HEK293T (cell line): ENCODE results near the gene RAD17.

Experiments used
- ARNT ChIP-seq: fragments of 450-650 bp; IDR thresholded peaks from 2 replicates; pipeline ENCODE4 v1.6.1; 2017; ENCODE audit warnings: mild to moderate bottlenecking
- BHLHE40 ChIP-seq: fragments of 450-650 bp; IDR thresholded peaks from 2 replicates; pipeline ENCODE4 v1.6.1; 2016; ENCODE audit warnings: mild to moderate bottlenecking, moderate library complexity, borderline replicate concordance
- ELF4 ChIP-seq: fragments of 450-650 bp; IDR thresholded peaks from 2 replicates; pipeline ENCODE4 v1.6.1; 2017; ENCODE audit warnings: antibody characterized with exemption
- FOXA1 ChIP-seq: fragments of 450-650 bp; IDR thresholded peaks from 2 replicates; pipeline ENCODE4 v1.6.1; 2016; ENCODE audit warnings: mild to moderate bottlenecking
- FOXK2 ChIP-seq: fragments of 450-650 bp; IDR thresholded peaks from 2 replicates; pipeline ENCODE4 v1.6.1; 2016; ENCODE audit warnings: mild to moderate bottlenecking
- FOXM1 ChIP-seq: fragments of 450-650 bp; IDR thresholded peaks from 2 replicates; pipeline ENCODE4 v1.6.1; 2017; ENCODE audit warnings: mild to moderate bottlenecking, borderline replicate concordance
- HDGF ChIP-seq: fragments of 450-650 bp; IDR thresholded peaks from 2 replicates; pipeline ENCODE4 v1.6.1; 2017; ENCODE audit warnings: antibody characterized with exemption, borderline replicate concordance
- NFRKB ChIP-seq: fragments of 450-650 bp; IDR thresholded peaks from 2 replicates; pipeline ENCODE4 v1.6.1; 2016; ENCODE audit warnings: mild to moderate bottlenecking, moderate library complexity
- SP1 ChIP-seq: fragments of 450-650 bp; IDR thresholded peaks from 2 replicates; pipeline ENCODE4 v1.6.1; 2017
- SUZ12 ChIP-seq: fragments of 450-650 bp; IDR thresholded peaks from 2 replicates; pipeline ENCODE4 v1.6.1; 2016; ENCODE audit warnings: mild to moderate bottlenecking
- TARDBP ChIP-seq: fragments of 450-650 bp; IDR thresholded peaks from 2 replicates; pipeline ENCODE4 v1.6.1; 2016
- ZNF384 ChIP-seq: fragments of 450-650 bp; IDR thresholded peaks from 2 replicates; pipeline ENCODE4 v1.6.1; 2016
- TF ChIP-seq, protein P1 (sequence below): fragments of 450-650 bp; IDR thresholded peaks from 2 replicates; pipeline ENCODE4 v1.6.1; 2016

DNA sequence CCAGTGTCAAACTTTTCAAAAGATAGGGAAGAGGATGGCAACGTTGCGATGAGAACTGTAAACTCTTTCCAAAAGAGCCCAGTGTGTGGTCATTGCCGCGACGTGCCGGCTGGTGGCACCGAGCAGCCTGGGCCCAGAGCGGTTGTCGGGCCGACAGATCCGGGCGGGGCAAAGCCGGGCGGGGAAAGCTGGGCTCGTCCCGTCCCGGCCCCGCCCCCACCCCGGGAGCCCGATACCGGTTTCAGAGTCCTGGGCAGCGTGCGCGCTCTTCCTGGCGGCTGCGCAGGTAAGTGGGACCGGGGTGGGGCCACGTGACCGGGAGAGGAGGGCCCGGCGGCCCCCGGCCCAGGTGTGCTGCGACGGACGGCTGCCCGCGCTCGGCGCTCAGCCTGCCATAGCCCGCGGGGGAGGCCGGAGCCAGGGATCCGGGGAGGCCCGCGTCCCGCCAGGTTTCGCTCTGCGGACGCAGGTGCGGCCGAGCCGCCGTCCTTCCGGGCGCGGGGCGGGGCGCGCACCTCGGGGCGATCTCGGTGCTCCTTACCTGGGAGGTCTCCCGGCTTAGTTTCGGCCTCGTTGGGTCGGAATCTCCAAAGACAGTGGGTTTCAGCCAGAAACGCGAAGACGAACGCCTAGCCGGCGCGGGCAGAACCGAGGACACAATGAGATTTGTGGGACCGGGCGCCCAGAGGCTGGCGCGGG lies 45.4 kb downstream of the RAD17 start, which contains the start of gene MARVELD2:
- TF ChIP-seq, protein P1, sequence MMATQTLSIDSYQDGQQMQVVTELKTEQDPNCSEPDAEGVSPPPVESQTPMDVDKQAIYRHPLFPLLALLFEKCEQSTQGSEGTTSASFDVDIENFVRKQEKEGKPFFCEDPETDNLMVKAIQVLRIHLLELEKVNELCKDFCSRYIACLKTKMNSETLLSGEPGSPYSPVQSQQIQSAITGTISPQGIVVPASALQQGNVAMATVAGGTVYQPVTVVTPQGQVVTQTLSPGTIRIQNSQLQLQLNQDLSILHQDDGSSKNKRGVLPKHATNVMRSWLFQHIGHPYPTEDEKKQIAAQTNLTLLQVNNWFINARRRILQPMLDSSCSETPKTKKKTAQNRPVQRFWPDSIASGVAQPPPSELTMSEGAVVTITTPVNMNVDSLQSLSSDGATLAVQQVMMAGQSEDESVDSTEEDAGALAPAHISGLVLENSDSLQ: no peak
- TF ChIP-seq TARDBP: no peak
- TF ChIP-seq HDGF: no peak
- TF ChIP-seq FOXK2: no peak
- TF ChIP-seq FOXM1: no peak
- no peak for TF ChIP-seq ZNF384
- no peak for TF ChIP-seq FOXA1
- TF ChIP-seq BHLHE40: no peak
- no peak for TF ChIP-seq SP1
- no peak for TF ChIP-seq SUZ12
- TF ChIP-seq NFRKB: no peak
- no peak for TF ChIP-seq ARNT
- no peak for TF ChIP-seq ELF4
